ENCODE data around the gene FHOD3. TPM values are rescaled to one million over a fixed set of nuclear protein-coding genes. Genes with fewer than 3 reads are reported as not detected.
A peak's percentile ranks its signal among the peaks of the same experiment; 100 is the strongest.

FHOD3 gene
- total and polyA plus RNA-seq, 9 of the 15 experiments (the other 6 are each of a cell fraction or from before 2014, with no cell fraction given), result 0.11 TPM; not detected in 8

DNA sequence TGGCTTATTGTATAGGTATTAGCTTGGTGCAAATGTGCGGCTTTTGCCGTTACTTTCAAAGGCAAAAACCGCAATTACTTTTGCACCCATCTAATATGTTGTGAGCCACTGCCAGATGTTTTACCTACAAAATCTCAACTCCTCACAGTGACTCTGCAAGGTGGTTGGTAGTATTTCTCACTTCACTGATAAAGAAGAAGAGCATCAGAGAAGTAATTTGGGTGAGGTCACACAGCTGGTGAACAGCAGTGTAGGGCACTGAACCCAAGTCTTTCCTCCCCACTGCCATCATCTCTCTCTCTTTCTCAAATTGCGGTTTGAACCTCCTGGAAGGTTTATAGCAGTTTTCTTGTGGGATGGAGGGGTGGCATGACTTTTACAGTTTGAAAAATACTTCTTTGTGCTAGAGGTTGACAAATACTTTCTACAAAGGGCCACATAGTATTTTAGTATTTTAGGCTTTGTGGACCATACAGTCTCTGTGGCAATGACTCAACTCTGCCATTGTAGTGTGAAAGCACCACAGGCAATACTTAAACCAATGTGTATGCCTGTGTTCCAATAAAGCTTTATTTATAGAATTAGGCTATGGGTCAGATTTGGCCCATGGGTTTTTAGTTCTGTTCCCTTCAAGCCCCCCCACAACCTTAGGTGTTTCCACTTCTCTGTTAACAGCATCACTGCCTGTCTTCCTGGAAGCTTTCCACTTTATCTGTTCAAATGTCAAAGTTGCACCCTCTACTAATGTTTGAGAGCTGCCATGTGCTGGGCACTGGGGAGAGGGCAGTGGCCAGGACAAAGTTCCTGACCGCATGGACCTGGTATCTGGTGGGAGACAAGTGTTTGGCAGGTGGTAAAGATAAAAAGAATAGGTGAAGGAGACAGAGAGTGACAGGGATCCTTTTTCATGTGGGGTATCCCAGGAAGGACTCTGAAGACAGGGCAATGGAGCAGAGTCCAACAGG, 30.1 kb downstream of the FHOD3 start:
- intact Hi-C loops (cut with micrococcal nuclease), result no loop called here
- no peak overlapping the region for H2AFZ ChIP-seq (ENCODE audit: low read depth, low read length)
- H3K27me3 ChIP-seq (ENCODE audit: control insufficient read depth in 2 of 2, insufficient read depth in 2 of 2, low read length in 2 of 2), result peaks cover 10 to 21% of the 10 kb centered on the region in 2 experiments; a peak in 2 of 5 replicates
- ATAC-seq (no peak), FAIRE-seq (no peak), DNase-seq (ENCODE audit: extremely low read depth in 1 of 4, low spot score in 3 of 4) (no peak)
- ChIA-PET CTCF (ENCODE audit: low intra/inter-chr PET ratio) (no interaction called here), POLR2A (interaction anchor here (1.0 kb wide), 1 partner anchor 8 kb away, joined by 4 read pairs; no protein-coding TSS in a partner anchor)
- H3K36me3 ChIP-seq (ENCODE audit: control insufficient read depth, insufficient read depth, low read length), result no peaks in the 10 kb centered on the region
- BruUV-seq (replicated peaks), result no TSS peak
- H3K9me3 ChIP-seq (replicated peaks; ENCODE audit: control insufficient read depth, insufficient read depth, low read depth, low read length), result no peaks in the 10 kb centered on the region
- no peaks in the 10 kb centered on the region for H4K20me1 ChIP-seq (replicated peaks; ENCODE audit: control insufficient read depth, insufficient read depth, low read length)
- in situ Hi-C loops (cut with MboI), result no loop called here
- H3K27ac ChIP-seq (ENCODE audit: extremely low read depth, low read depth, low read length), result no peak overlapping the region
- H3K4me2 ChIP-seq (ENCODE audit: insufficient read depth, low read length), result no peak overlapping the region
- H3K4me3 ChIP-seq, result no peak overlapping the region
- H3K4me1 ChIP-seq (replicated peaks in 1 of 2; ENCODE audit: control insufficient read depth in 2 of 2, insufficient read depth in 2 of 2, low read length in 2 of 2), result no peaks in the 10 kb centered on the region
- WGBS (ENCODE audit: insufficient coverage, low coverage, missing lambda C conversion rate), result 0% methylated on average over 5 of the region's 5 CpGs
- H3K79me2 ChIP-seq (ENCODE audit: control insufficient read depth, insufficient read depth, low read length), result no peaks in the 10 kb centered on the region
- H3K9ac ChIP-seq (ENCODE audit: insufficient read depth in 1 of 2, low read depth in 2 of 2, low read length in 2 of 2), result no peak overlapping the region
- no peak for TF ChIP-seq HDAC2 (IDR thresholded peaks at IDR 0.05)
- TF ChIP-seq ZBTB7A (IDR thresholded peaks at IDR 0.05; ENCODE audit: borderline replicate concordance, control insufficient read depth, low read depth, low read length), result no peak
- TF ChIP-seq ZBTB40 (IDR thresholded peaks at IDR 0.05), result 0 out of 2 replicates have a peak, but pooled peaks have one; percentile 17
- no peak for TF ChIP-seq ZBTB40 (CRISPR knock-in tag; IDR thresholded peaks at IDR 0.05)
- no peak for TF ChIP-seq ARID2 (IDR thresholded peaks at IDR 0.05)
- no peak for TF ChIP-seq HDAC1 (IDR thresholded peaks at IDR 0.05)
- no peak for TF ChIP-seq HDAC8 (tag; IDR thresholded peaks at IDR 0.05)
- peaks cover 2% of the 10 kb centered on the region for H3K9me1 ChIP-seq (ENCODE audit: control insufficient read depth, insufficient read depth, low read length)

Measured in K562 (cell line).